NCI-H524 treated with DMSO at 0.1 percent for 48 hours (cell line): ENCODE data around the gene ATP6AP2.
A peak's percentile ranks its signal among the peaks of the same experiment; 100 is the strongest.

Source experiments
- DNase-seq: peaks from one replicate; lab custom pipeline; 2025; lab: John Stamatoyannopoulos, UW

Gene ATP6AP2

GRCh38 chrX:40644176-40644575 is 63.4 kb downstream of the ATP6AP2 start:
- no peak for DNase-seq

GRCh38 chrX:40644821-40645358 is 64.1 kb downstream of the ATP6AP2 start:
- DNase-seq: no peak

- DNase-seq: no peak
Measured at GRCh38 chrX:40646489-40647306, 65.9 kb downstream of the ATP6AP2 start.

GRCh38 chrX:40647307-40648197 is 66.8 kb downstream of the ATP6AP2 start, which contains the start of gene CXorf38:
Gene CXorf38, minus strand, starts transcription at chrX:40647561. Its CDS starts 41 bp downstream, at chrX:40647520.
- DNase-seq: peak; percentile 60

GRCh38 chrX:40651620-40652223 is 71.0 kb downstream of the ATP6AP2 start:
- peak; percentile 24 for DNase-seq

GRCh38 chrX:40652664-40653063 is 71.9 kb downstream of the ATP6AP2 start:
- DNase-seq: no peak

GRCh38 chrX:40653535-40653934 is 72.8 kb downstream of the ATP6AP2 start:
- DNase-seq: no peak
